H9 (cell line): ENCODE data around the gene SLC25A43. TPM values are rescaled to one million over a fixed set of nuclear protein-coding genes. Genes with fewer than 3 reads are reported as not detected.

Source experiments
- DNase-seq: peaks from one replicate; pipeline ENCODE4 v3.0.0-alpha.2; 2017
- H2AFZ ChIP-seq: one replicate; pipeline ENCODE4 v1.6.1; 2013; ENCODE audit warnings: mild to moderate bottlenecking, low read length, control low read depth, moderate library complexity
- H2AK5ac ChIP-seq: 2 replicates; pipeline ENCODE4 v1.6.1; 2013; ENCODE audit warnings: low read length, control low read depth, mixed read lengths; ENCODE audit not compliant: insufficient read length
- H2BK120ac ChIP-seq: one replicate; pipeline ENCODE4 v1.6.1; 2013; ENCODE audit warnings: low read depth, mild to moderate bottlenecking, low read length, control low read depth, inconsistent platforms; ENCODE audit not compliant: poor library complexity, severe bottlenecking
- H2BK12ac ChIP-seq: 2 replicates; pipeline ENCODE4 v1.6.1; 2013; ENCODE audit warnings: low read length, control low read depth, mixed read lengths, low read depth; ENCODE audit not compliant: insufficient read length
- H2BK15ac ChIP-seq: 2 replicates; pipeline ENCODE4 v1.6.1; 2013; ENCODE audit warnings: low read depth, low read length, control low read depth
- H2BK20ac ChIP-seq: one replicate; pipeline ENCODE4 v1.6.1; 2013; ENCODE audit warnings: low read depth, mild to moderate bottlenecking, low read length, control low read depth, inconsistent platforms; ENCODE audit not compliant: poor library complexity, severe bottlenecking
- H2BK5ac ChIP-seq: 2 replicates; pipeline ENCODE4 v1.6.1; 2013; ENCODE audit warnings: low read length, control low read depth, mixed read lengths; ENCODE audit not compliant: insufficient read length
- H3K14ac ChIP-seq: 2 replicates; pipeline ENCODE4 v1.6.1; 2013; ENCODE audit warnings: low read length, control low read depth; ENCODE audit not compliant: insufficient read depth
- H3K18ac ChIP-seq: 2 replicates; pipeline ENCODE4 v1.6.1; 2013; ENCODE audit warnings: low read depth, mild to moderate bottlenecking, mixed read lengths, low read length, control low read depth; ENCODE audit not compliant: insufficient read length
- H3K23ac ChIP-seq: 2 replicates; pipeline ENCODE4 v1.6.1; 2013; ENCODE audit warnings: low read length, control low read depth, mixed read lengths, low read depth; ENCODE audit not compliant: insufficient read length
- H3K23me2 ChIP-seq: 2 replicates; pipeline ENCODE4 v1.6.1; 2013; ENCODE audit warnings: low read depth, mild to moderate bottlenecking, mixed read lengths, low read length, control low read depth; ENCODE audit not compliant: insufficient read length, poor library complexity, severe bottlenecking
- H3K27ac ChIP-seq: 2 replicates; pipeline ENCODE4 v1.5.1; 2013; ENCODE audit warnings: low read length, control low read depth, mixed read lengths, low read depth; ENCODE audit not compliant: insufficient read length
- H3K27me3 ChIP-seq: 2 replicates; pipeline ENCODE4 v1.6.1; 2013; ENCODE audit warnings: low read length, control low read depth, inconsistent platforms; ENCODE audit not compliant: insufficient read depth
- H3K4ac ChIP-seq: 2 replicates; pipeline ENCODE4 v1.6.1; 2013; ENCODE audit warnings: low read depth, mild to moderate bottlenecking, control low read depth, inconsistent platforms, low read length, moderate library complexity
- H3K4me1 ChIP-seq: 2 replicates; pipeline ENCODE4 v1.6.1; 2013; ENCODE audit warnings: low read length, control low read depth, inconsistent platforms; ENCODE audit not compliant: insufficient read depth
- H3K4me2 ChIP-seq: 2 replicates; pipeline ENCODE4 v1.6.1; 2013; ENCODE audit warnings: low read length, control low read depth, mixed read lengths; ENCODE audit not compliant: insufficient read length, insufficient read depth
- H3K56ac ChIP-seq: 2 replicates; pipeline ENCODE4 v1.6.1; 2013; ENCODE audit warnings: low read depth, mild to moderate bottlenecking, mixed read lengths, low read length, control low read depth; ENCODE audit not compliant: insufficient read length
- H3K79me1 ChIP-seq: 2 replicates; pipeline ENCODE4 v1.6.1; 2013; ENCODE audit warnings: low read depth, mild to moderate bottlenecking, moderate library complexity, low read length, control low read depth, inconsistent platforms; ENCODE audit not compliant: insufficient read depth, poor library complexity, severe bottlenecking
- H3K79me2 ChIP-seq: 2 replicates; pipeline ENCODE4 v1.6.1; 2013; ENCODE audit warnings: low read length, control low read depth, inconsistent platforms; ENCODE audit not compliant: insufficient read depth
- H3K9ac ChIP-seq: 2 replicates; pipeline ENCODE4 v1.6.1; 2013; ENCODE audit warnings: low read length, control low read depth, mixed read lengths; ENCODE audit not compliant: insufficient read length; ENCODE audit errors: extremely low read depth
- H3K9me3 ChIP-seq: one replicate; pipeline ENCODE4 v1.6.1; 2013; ENCODE audit warnings: low read depth, low read length, inconsistent platforms; ENCODE audit not compliant: control insufficient read depth
- H3T11ph ChIP-seq: one replicate; pipeline ENCODE4 v1.6.1; 2013; ENCODE audit warnings: mild to moderate bottlenecking, low read length, control low read depth, inconsistent platforms
- H4K20me1 ChIP-seq: one replicate; pipeline ENCODE4 v1.6.1; 2013; ENCODE audit not compliant: control insufficient read depth, insufficient read length, insufficient read depth
- H4K5ac ChIP-seq: 2 replicates; pipeline ENCODE4 v1.6.1; 2013; ENCODE audit warnings: low read depth, mild to moderate bottlenecking, mixed read lengths, low read length, control low read depth; ENCODE audit not compliant: insufficient read length
- H4K8ac ChIP-seq: replicated peaks from 2 replicates; pipeline ENCODE4 v1.6.1; 2013; ENCODE audit warnings: low read length, control low read depth, mixed read lengths, low read depth; ENCODE audit not compliant: insufficient read length
- H4K91ac ChIP-seq: 2 replicates; pipeline ENCODE4 v1.6.1; 2013; ENCODE audit warnings: low read depth, mild to moderate bottlenecking, moderate library complexity, mixed read lengths, low read length, control low read depth; ENCODE audit not compliant: insufficient read length
- H3K27ac Mint-ChIP-seq, 3 experiments: 2 replicates in 2 of 3; 3 replicates in 1 of 3; pipeline ENCODE4 v1.8.0; 2020 to 2021; ENCODE audit warnings: mixed read lengths in 3 of 3, mild to moderate bottlenecking in 1 of 3, moderate library complexity in 1 of 3
- H3K27me3 Mint-ChIP-seq: 2 replicates; pipeline ENCODE4 v1.8.0; 2021; ENCODE audit warnings: low read depth, mild to moderate bottlenecking, moderate library complexity, mixed read lengths
- H3K36me3 Mint-ChIP-seq, 3 experiments: 2 replicates in 2 of 3; 3 replicates in 1 of 3; pipeline ENCODE4 v1.8.0; 2020 to 2021; ENCODE audit warnings: low read depth in 3 of 3, mixed read lengths in 3 of 3; ENCODE audit not compliant: insufficient read depth in 1 of 3
- H3K4me1 Mint-ChIP-seq, 2 experiments: 2 replicates each; pipeline ENCODE4 v1.8.0; 2020; ENCODE audit warnings: mixed read lengths in 2 of 2
- H3K4me3 Mint-ChIP-seq, 2 experiments: 2 replicates in 1 of 2; 3 replicates in 1 of 2; pipeline ENCODE4 v1.8.0; 2020 to 2021; ENCODE audit warnings: mild to moderate bottlenecking in 2 of 2, mixed read lengths in 2 of 2, moderate library complexity in 1 of 2
- H3K9me3 Mint-ChIP-seq, 2 experiments: 2 replicates in 1 of 2; 3 replicates in 1 of 2; pipeline ENCODE4 v1.8.0; 2020; ENCODE audit warnings: mild to moderate bottlenecking in 2 of 2, mixed read lengths in 2 of 2, moderate library complexity in 1 of 2
- WGBS: extraction: QIAGEN DNeasy Blood & Tissue Kit; methylation state at CpG from one replicate; pipeline ENCODE4 v1.1.7; 2013; ENCODE audit warnings: missing lambda C conversion rate, low lambda C conversion rate, mixed read lengths; ENCODE audit not compliant: insufficient read length; ENCODE audit errors: extremely low coverage; 5-methylcytosine and 5-hydroxymethylcytosine counted together
- total RNA-seq: library from RNA; stranded (reverse); gene quantifications from 2 replicates; pipeline ENCODE4 v1.2.1, GENCODE V29; 2021
- TF ChIP-seq, protein P1 (sequence below): fragments of 200-600 bp; sonication (generic); conservative IDR thresholded peaks from 3 replicates; pipeline ENCODE4 v1.8.0; 2021; ENCODE audit warnings: antibody characterized with exemption, mild to moderate bottlenecking

Gene SLC25A43
- total RNA-seq, 1 experiment from 2014 or later, result 3.7 TPM

DNA sequence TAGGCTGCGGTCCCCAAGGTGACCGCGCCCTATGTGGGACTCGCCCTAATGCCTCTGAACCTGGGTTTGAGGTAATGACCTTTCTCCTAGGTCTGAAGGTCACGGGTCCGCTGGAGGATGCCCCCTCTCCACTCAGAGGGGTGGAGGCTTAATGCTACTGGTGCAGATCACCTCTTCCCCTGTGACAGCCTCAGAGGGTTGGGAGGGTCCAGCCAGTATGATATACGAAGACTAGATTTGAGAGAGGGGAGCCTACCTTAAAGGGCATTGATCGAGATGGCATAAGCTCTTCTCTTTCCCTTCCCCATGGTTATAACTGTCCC, 70.1 kb downstream of the SLC25A43 start:
- H3K27ac Mint-ChIP-seq, result peak overlapping the region in 2 of 3 experiments; percentile 28 to 61; a peak in 2 of 7 replicates
- no peak overlapping the region for H2BK120ac ChIP-seq

More for the DNA sequence above, 70.1 kb downstream of the SLC25A43 start:
- no peak overlapping the region for H2AK5ac ChIP-seq
- H2BK12ac ChIP-seq, result no peak overlapping the region
- peak overlapping the region; percentile 56 for H3K4me2 ChIP-seq
- no peak overlapping the region for H3K18ac ChIP-seq
- TF ChIP-seq, protein P1, sequence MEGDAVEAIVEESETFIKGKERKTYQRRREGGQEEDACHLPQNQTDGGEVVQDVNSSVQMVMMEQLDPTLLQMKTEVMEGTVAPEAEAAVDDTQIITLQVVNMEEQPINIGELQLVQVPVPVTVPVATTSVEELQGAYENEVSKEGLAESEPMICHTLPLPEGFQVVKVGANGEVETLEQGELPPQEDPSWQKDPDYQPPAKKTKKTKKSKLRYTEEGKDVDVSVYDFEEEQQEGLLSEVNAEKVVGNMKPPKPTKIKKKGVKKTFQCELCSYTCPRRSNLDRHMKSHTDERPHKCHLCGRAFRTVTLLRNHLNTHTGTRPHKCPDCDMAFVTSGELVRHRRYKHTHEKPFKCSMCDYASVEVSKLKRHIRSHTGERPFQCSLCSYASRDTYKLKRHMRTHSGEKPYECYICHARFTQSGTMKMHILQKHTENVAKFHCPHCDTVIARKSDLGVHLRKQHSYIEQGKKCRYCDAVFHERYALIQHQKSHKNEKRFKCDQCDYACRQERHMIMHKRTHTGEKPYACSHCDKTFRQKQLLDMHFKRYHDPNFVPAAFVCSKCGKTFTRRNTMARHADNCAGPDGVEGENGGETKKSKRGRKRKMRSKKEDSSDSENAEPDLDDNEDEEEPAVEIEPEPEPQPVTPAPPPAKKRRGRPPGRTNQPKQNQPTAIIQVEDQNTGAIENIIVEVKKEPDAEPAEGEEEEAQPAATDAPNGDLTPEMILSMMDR, result no peak
- H4K5ac ChIP-seq, result no peak overlapping the region
- H3K23ac ChIP-seq, result no peak overlapping the region
- H3K9ac ChIP-seq, result peak overlapping the region; percentile 64
- H3K4ac ChIP-seq, result no peak overlapping the region
- H3K27me3 ChIP-seq, result no peaks in the 10 kb centered on the region
- peaks cover 2% of the 10 kb centered on the region; the same call in 1 of the 2 replicates for H3K79me2 ChIP-seq
- no peak overlapping the region for H2AFZ ChIP-seq
- H3K4me1 ChIP-seq, result no peaks in the 10 kb centered on the region
- no peak for DNase-seq
- H3T11ph ChIP-seq, result no peak overlapping the region
- H3K23me2 ChIP-seq, result no peaks in the 10 kb centered on the region
- no peaks in the 10 kb centered on the region for H3K27me3 Mint-ChIP-seq
- H4K8ac ChIP-seq, result no peak overlapping the region
- no peak overlapping the region for H3K56ac ChIP-seq
- no peaks in the 10 kb centered on the region; a peak in 1 of 4 replicates for H3K4me1 Mint-ChIP-seq
- peaks cover 17% of the 10 kb centered on the region for H3K9me3 ChIP-seq
- H3K79me1 ChIP-seq, result no peaks in the 10 kb centered on the region
- H2BK20ac ChIP-seq, result no peak overlapping the region
- no peak overlapping the region for H2BK15ac ChIP-seq
- no peak overlapping the region for H3K27ac ChIP-seq
- H3K14ac ChIP-seq, result no peak overlapping the region
- H4K91ac ChIP-seq, result no peak overlapping the region
- H3K4me3 Mint-ChIP-seq, result peak overlapping the region; percentile 83 to 89
- H4K20me1 ChIP-seq, result no peaks in the 10 kb centered on the region
- H3K9me3 Mint-ChIP-seq, result peaks cover 54 to 66% of the 10 kb centered on the region in 2 experiments
- WGBS, result no CpG with 5 or more reads among the region's 8 CpGs
- H2BK5ac ChIP-seq, result no peak overlapping the region
- H3K36me3 Mint-ChIP-seq, result peaks cover 23 to 29% (median 24%) of the 10 kb centered on the region in 3 experiments
